A549 (cell line): ENCODE measurements around the gene CCRL2. TPM values are rescaled to one million over a fixed set of nuclear protein-coding genes. Genes with fewer than 3 reads are reported as not detected.

ENCODE experiments used
- ATAC-seq, 2 experiments: fragments of 200-7000 bp in 1 of 2; fragments of >200 bp in 1 of 2; cut with Nextera tagmentation in 1 of 2; cut with Tn5 transposase in 1 of 2; 3 replicates each; pipeline versions ENCODE4 v1.8.0 to v1.9.1; 2018 to 2020; ENCODE audit warnings: mild to moderate bottlenecking in 1 of 2, moderate library complexity in 1 of 2
- CTCF ChIA-PET: fragments of 300-600 bp; sonication (Branson Sonifier 250); formaldehyde crosslinking; extraction: SDS; loops from one replicate; lab custom pipeline; 2021; ENCODE audit warnings: antibody characterized with exemption, inconsistent platforms; lab: Yijun Ruan, JAX
- POLR2A ChIA-PET: fragments of 350-600 bp; formaldehyde crosslinking; extraction: SDS; loops from one replicate; lab custom pipeline; 2021; ENCODE audit warnings: antibody characterized with exemption, inconsistent platforms; lab: Yijun Ruan, JAX
- DNase-seq, 2 experiments: peaks; one replicate each; pipeline versions ENCODE4 v3.0.0 to v3.0.0-alpha.2; 2011 to 2016; ENCODE audit warnings: low read depth in 1 of 2, low spot score in 1 of 2
- FAIRE-seq: peaks from 2 replicates; lab custom pipeline; 2011; peaks lifted over from hg19 to GRCh38; lab: Jason Lieb, UNC
- H3K27ac ChIP-seq, 2 experiments: fragments of >200 bp; sonication (Bioruptor Twin); formaldehyde crosslinking; 3 replicates each; pipeline ENCODE4 v1.5.1; 2016 to 2017
- H3K4me1 ChIP-seq: fragments of >200 bp; sonication (Bioruptor Twin); formaldehyde crosslinking; 3 replicates; pipeline ENCODE4 v1.6.1; 2016
- H3K4me2 ChIP-seq: fragments of >200 bp; sonication (Bioruptor Twin); formaldehyde crosslinking; 3 replicates; pipeline ENCODE4 v1.6.1; 2016
- H3K4me3 ChIP-seq: fragments of >200 bp; sonication (Bioruptor Twin); formaldehyde crosslinking; 3 replicates; pipeline ENCODE4 v1.5.1; 2016
- H3K9me3 ChIP-seq: fragments of >200 bp; sonication (Bioruptor Twin); formaldehyde crosslinking; 3 replicates; pipeline ENCODE4 v1.6.1; 2016
- BCL3 ChIP-seq: fragments of >200 bp; sonication (Bioruptor Twin); formaldehyde crosslinking; IDR thresholded peaks from 3 replicates; pipeline ENCODE4 v1.6.1; 2016
- CEBPB ChIP-seq, 2 experiments: fragments of >200 bp in 1 of 2; sonication (Bioruptor Twin) in 1 of 2; formaldehyde crosslinking in 1 of 2; IDR thresholded peaks; 2 replicates each; pipeline ENCODE4 v1.6.1; 2012 to 2016
- EHMT2 ChIP-seq: fragments of 200-600 bp; sonication (generic); IDR thresholded peaks from 2 replicates; pipeline ENCODE4 v1.6.1; 2016; ENCODE audit warnings: antibody characterized with exemption, low read depth, mild to moderate bottlenecking, moderate library complexity
- FOSB ChIP-seq: fragments of 250-450 bp; sonication (Bioruptor Pico); IDR thresholded peaks from 2 replicates; pipeline ENCODE4 v1.5.0; 2020; ENCODE audit warnings: mild to moderate bottlenecking, moderate library complexity
- GATA3 ChIP-seq: IDR thresholded peaks from 2 replicates; pipeline ENCODE4 v1.6.1; 2012; ENCODE audit warnings: borderline replicate concordance
- HEYL ChIP-seq: fragments of 250-450 bp; sonication (Bioruptor Pico); IDR thresholded peaks from 2 replicates; pipeline ENCODE4 v1.8.0; 2021; ENCODE audit warnings: mild to moderate bottlenecking, moderate library complexity
- HOXA7 ChIP-seq: fragments of 250-450 bp; sonication (Bioruptor Pico); IDR thresholded peaks from 2 replicates; pipeline ENCODE4 v1.5.0; 2020; ENCODE audit warnings: mild to moderate bottlenecking, moderate library complexity
- KDM1A ChIP-seq: fragments of 200-600 bp; sonication (generic); IDR thresholded peaks from 2 replicates; pipeline ENCODE4 v1.6.1; 2016; ENCODE audit warnings: low read depth, mild to moderate bottlenecking
- MAFK ChIP-seq: fragments of 450-650 bp; IDR thresholded peaks from 2 replicates; pipeline ENCODE4 v1.6.1; 2014; ENCODE audit not compliant: partially characterized antibody
- MYC ChIP-seq: IDR thresholded peaks from 2 replicates; pipeline ENCODE4 v1.6.1; 2012; ENCODE audit warnings: mild to moderate bottlenecking, inconsistent platforms, low read length, improper control_type of control experiment, borderline replicate concordance
- NFE2L2 ChIP-seq: fragments of 150-350 bp; conservative IDR thresholded peaks from 2 replicates; pipeline ENCODE4 v1.6.1; 2014; ENCODE audit warnings: low read length
- NPAS2 ChIP-seq: fragments of 250-450 bp; sonication (Bioruptor Pico); IDR thresholded peaks from 2 replicates; pipeline ENCODE4 v1.8.0; 2022; ENCODE audit warnings: mild to moderate bottlenecking, moderate library complexity, borderline replicate concordance
- NR3C1 ChIP-seq: fragments of >200 bp; sonication (Bioruptor Twin); formaldehyde crosslinking; IDR thresholded peaks from 3 replicates; pipeline ENCODE4 v1.6.1; 2017
- POLR2AphosphoS2 ChIP-seq: conservative IDR thresholded peaks from 2 replicates; pipeline ENCODE4 v1.6.1; 2012; ENCODE audit warnings: low read length, improper control_type of control experiment, inconsistent platforms
- RAD21 ChIP-seq, 2 experiments: fragments of >200 bp in 1 of 2; sonication (Bioruptor Twin) in 1 of 2; formaldehyde crosslinking in 1 of 2; IDR thresholded peaks in 1 of 2; conservative IDR thresholded peaks in 1 of 2; 2 replicates in 1 of 2; 3 replicates in 1 of 2; pipeline ENCODE4 v1.6.1; 2012 to 2018; ENCODE audit warnings: inconsistent platforms in 1 of 2
- RARB ChIP-seq: fragments of 250-450 bp; sonication (Bioruptor Pico); IDR thresholded peaks from 2 replicates; pipeline ENCODE4 v1.8.0; 2021; ENCODE audit warnings: mild to moderate bottlenecking, moderate library complexity
- SMC3 ChIP-seq: fragments of >200 bp; sonication (Bioruptor Twin); formaldehyde crosslinking; IDR thresholded peaks from 3 replicates; pipeline ENCODE4 v1.6.1; 2018; ENCODE audit warnings: inconsistent platforms
- TFCP2L1 ChIP-seq: fragments of 250-450 bp; sonication (Bioruptor Pico); IDR thresholded peaks from 2 replicates; pipeline ENCODE4 v1.5.0; 2021; ENCODE audit warnings: mild to moderate bottlenecking
- TP53 ChIP-seq: fragments of 250-450 bp; sonication (Bioruptor Pico); IDR thresholded peaks from 2 replicates; pipeline ENCODE4 v1.5.0; 2021; ENCODE audit warnings: mild to moderate bottlenecking, moderate library complexity
- ZC3H11A ChIP-seq: fragments of 450-650 bp; IDR thresholded peaks from 2 replicates; pipeline ENCODE4 v1.6.1; 2014; ENCODE audit warnings: antibody characterized with exemption, mild to moderate bottlenecking
- ZNF302 ChIP-seq: fragments of 250-450 bp; sonication (Bioruptor Pico); IDR thresholded peaks from 2 replicates; pipeline ENCODE4 v1.9.0; 2021; ENCODE audit warnings: inconsistent platforms, mild to moderate bottlenecking, moderate library complexity
- ZSCAN20 ChIP-seq: fragments of 250-450 bp; sonication (Bioruptor Pico); IDR thresholded peaks from 2 replicates; pipeline ENCODE4 v1.8.0; 2022; ENCODE audit warnings: mild to moderate bottlenecking, moderate library complexity
- WGBS: methylation state at CpG from one replicate; pipeline ENCODE4 v1.1.6; 2017; ENCODE audit errors: missing lambda C conversion rate; 5-methylcytosine and 5-hydroxymethylcytosine counted together
- polyA plus RNA-seq, 4 experiments: library from polyadenylated mRNA; depleted of rRNA in 3 of 4; stranded (reverse); fragments of >200 nt; fragmentation: RNase III in 1 of 4; extraction: RNeasy Plus Mini Kit Qiagen cat#74134 plus additional on column Dnase treatment in 1 of 4; gene quantifications; 2 replicates in 3 of 4; 3 replicates in 1 of 4; pipeline ENCODE4 v1.2.3, GENCODE V29; 2011 to 2017
- TF ChIP-seq, protein P1 (sequence below): fragments of 250-450 bp; sonication (Bioruptor Pico); IDR thresholded peaks from 2 replicates; pipeline ENCODE4 v1.5.0; 2021; ENCODE audit warnings: mild to moderate bottlenecking, moderate library complexity, borderline replicate concordance
- TF ChIP-seq, protein P2 (sequence below): fragments of >200 bp; sonication (Bioruptor Twin); formaldehyde crosslinking; IDR thresholded peaks from 2 replicates; pipeline ENCODE4 v1.6.1; 2016
- TF ChIP-seq, protein P3 (sequence below): fragments of 150-350 bp; IDR thresholded peaks from 2 replicates; pipeline ENCODE4 v1.6.1; 2014; ENCODE audit warnings: low read depth, mild to moderate bottlenecking, low read length
- TF ChIP-seq, protein P4 (sequence below): fragments of 250-450 bp; sonication (Bioruptor Pico); IDR thresholded peaks from 2 replicates; pipeline ENCODE4 v1.5.0; 2020; ENCODE audit warnings: low read depth, mild to moderate bottlenecking, moderate library complexity

CCRL2 gene
- polyA plus RNA-seq, 2 of the 4 experiments (the other 2 are of a cell fraction), result not detected

DNA sequence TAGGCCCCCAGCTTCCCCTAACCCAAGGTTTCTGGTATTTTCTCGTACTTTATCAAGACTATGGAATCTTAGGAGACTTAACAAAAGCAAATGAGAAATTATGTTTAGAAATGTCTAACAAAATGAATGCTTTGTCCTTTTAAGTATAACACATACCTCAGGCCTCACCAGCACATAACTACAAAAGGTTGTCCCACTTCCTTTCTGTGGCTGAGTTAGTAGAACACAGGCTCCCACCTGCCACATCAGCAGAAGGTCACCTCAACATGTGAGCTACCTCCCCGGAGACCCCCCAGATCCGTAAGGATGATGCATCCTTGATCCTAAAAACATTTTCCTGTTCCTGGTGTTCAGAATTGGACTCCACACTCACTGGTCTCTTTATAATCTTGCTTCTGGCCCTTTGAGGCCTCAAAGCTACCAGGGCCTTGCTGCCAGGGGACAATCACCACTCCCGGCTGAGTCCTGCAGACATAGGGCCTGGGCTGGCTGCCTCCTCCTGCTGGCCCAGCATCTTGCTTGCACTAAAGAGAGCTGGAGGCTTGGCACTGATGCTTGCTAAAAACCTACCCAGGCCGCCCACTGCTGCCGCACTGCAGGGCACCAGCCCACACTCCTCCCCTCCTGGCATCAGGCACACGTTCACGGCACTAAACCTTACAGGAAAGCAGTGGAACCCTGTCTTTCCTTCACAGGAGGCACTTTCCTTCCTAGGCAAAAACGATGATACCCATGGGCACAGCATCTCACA, 2.9 kb downstream of the CCRL2 start (continued):
- TF ChIP-seq, protein P1, sequence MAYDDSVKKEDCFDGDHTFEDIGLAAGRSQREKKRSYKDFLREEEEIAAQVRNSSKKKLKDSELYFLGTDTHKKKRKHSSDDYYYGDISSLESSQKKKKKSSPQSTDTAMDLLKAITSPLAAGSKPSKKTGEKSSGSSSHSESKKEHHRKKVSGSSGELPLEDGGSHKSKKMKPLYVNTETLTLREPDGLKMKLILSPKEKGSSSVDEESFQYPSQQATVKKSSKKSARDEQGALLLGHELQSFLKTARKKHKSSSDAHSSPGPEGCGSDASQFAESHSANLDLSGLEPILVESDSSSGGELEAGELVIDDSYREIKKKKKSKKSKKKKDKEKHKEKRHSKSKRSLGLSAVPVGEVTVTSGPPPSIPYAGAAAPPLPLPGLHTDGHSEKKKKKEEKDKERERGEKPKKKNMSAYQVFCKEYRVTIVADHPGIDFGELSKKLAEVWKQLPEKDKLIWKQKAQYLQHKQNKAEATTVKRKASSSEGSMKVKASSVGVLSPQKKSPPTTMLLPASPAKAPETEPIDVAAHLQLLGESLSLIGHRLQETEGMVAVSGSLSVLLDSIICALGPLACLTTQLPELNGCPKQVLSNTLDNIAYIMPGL, result no peak
- TF ChIP-seq, protein P2, sequence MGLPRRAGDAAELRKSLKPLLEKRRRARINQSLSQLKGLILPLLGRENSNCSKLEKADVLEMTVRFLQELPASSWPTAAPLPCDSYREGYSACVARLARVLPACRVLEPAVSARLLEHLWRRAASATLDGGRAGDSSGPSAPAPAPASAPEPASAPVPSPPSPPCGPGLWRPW, result no peak
- TF ChIP-seq ZC3H11A (no peak), NFE2L2 (no peak)
- TF ChIP-seq, all 56 proteins: peak for 0

- no peak for ATAC-seq
- CTCF ChIA-PET, result no interaction called here
- POLR2A ChIA-PET, result no interaction called here
- H3K4me2 ChIP-seq, result no peak overlapping the region
- TF ChIP-seq TFCP2L1 (no peak), BCL3 (no peak), TP53 (no peak), MYC (no peak), FOSB (CRISPR knock-in tag) (no peak), HEYL (CRISPR knock-in tag) (no peak), KDM1A (no peak), POLR2AphosphoS2 (no peak)
- TF ChIP-seq, protein P1, result no peak
- TF ChIP-seq, protein P3, sequence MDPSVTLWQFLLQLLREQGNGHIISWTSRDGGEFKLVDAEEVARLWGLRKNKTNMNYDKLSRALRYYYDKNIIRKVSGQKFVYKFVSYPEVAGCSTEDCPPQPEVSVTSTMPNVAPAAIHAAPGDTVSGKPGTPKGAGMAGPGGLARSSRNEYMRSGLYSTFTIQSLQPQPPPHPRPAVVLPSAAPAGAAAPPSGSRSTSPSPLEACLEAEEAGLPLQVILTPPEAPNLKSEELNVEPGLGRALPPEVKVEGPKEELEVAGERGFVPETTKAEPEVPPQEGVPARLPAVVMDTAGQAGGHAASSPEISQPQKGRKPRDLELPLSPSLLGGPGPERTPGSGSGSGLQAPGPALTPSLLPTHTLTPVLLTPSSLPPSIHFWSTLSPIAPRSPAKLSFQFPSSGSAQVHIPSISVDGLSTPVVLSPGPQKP, result no peak
- TF ChIP-seq, protein P4, sequence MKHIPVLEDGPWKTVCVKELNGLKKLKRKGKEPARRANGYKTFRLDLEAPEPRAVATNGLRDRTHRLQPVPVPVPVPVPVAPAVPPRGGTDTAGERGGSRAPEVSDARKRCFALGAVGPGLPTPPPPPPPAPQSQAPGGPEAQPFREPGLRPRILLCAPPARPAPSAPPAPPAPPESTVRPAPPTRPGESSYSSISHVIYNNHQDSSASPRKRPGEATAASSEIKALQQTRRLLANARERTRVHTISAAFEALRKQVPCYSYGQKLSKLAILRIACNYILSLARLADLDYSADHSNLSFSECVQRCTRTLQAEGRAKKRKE (CRISPR knock-in tag), result no peak
- TF ChIP-seq, protein P2, result no peak
- FAIRE-seq, result no peak
- 41% methylated on average over 2 of the region's 2 CpGs for WGBS
- H3K4me1 ChIP-seq, result no peaks in the 10 kb centered on the region
- H3K4me3 ChIP-seq, result no peak overlapping the region
- no peak overlapping the region for H3K27ac ChIP-seq
- no peaks in the 10 kb centered on the region for H3K9me3 ChIP-seq
- DNase-seq, result no peak
Measured at GRCh38 chr3:46410669-46411068, 3.6 kb downstream of the CCRL2 start.

- ChIA-PET POLR2A (no interaction called here), CTCF (no interaction called here)
- Histone ChIP-seq H3K4me1 (no peaks in the 10 kb centered on the region), H3K4me2 (no peak overlapping the region), H3K4me3 (no peak overlapping the region), H3K9me3 (no peaks in the 10 kb centered on the region), H3K27ac (no peak overlapping the region)
- DNase-seq (no peak), ATAC-seq (no peak), FAIRE-seq (no peak)
- TF ChIP-seq FOSB (CRISPR knock-in tag), result no peak
- no peak for TF ChIP-seq RAD21 (conservative IDR thresholded peaks at IDR 0.05 in 1 of 2, IDR thresholded peaks at IDR 0.05 in 1 of 2)
- no peak for TF ChIP-seq EHMT2
- TF ChIP-seq CEBPB (IDR thresholded peaks at IDR 0.05), result no peak
- TF ChIP-seq MAFK, result no peak
- no peak for TF ChIP-seq SMC3
- no peak for TF ChIP-seq RARB (CRISPR knock-in tag)
- no peak for TF ChIP-seq HOXA7 (CRISPR knock-in tag)
- no peak for TF ChIP-seq GATA3
- no peak for TF ChIP-seq NPAS2 (CRISPR knock-in tag)
- no peak for TF ChIP-seq NR3C1
- TF ChIP-seq ZNF302 (CRISPR knock-in tag), result no peak
- TF ChIP-seq ZSCAN20 (CRISPR knock-in tag), result no peak
- 83% methylated on average over 2 of the region's 2 CpGs for WGBS
Measured at GRCh38 chr3:46411271-46411670, 4.2 kb downstream of the CCRL2 start.
